HepG2 (cell line): ENCODE measurements around the gene PSMD12. TPM values are rescaled to one million over a fixed set of nuclear protein-coding genes. Genes with fewer than 3 reads are reported as not detected.

ENCODE experiments used
- CREM ChIP-seq, 2 experiments: sonication (generic) in 1 of 2; formaldehyde crosslinking in 1 of 2; IDR thresholded peaks; 2 replicates each; pipeline versions ENCODE4 v1.4.0 to v1.6.1; 2016 to 2020; ENCODE audit warnings: antibody characterized with exemption in 1 of 2, mild to moderate bottlenecking in 1 of 2, missing genetic modification reagents in 1 of 2
- NBN ChIP-seq: fragments of 450-650 bp; conservative IDR thresholded peaks from 2 replicates; pipeline ENCODE4 v1.6.1; 2017
- NCOA1 ChIP-seq: sonication (generic); formaldehyde crosslinking; IDR thresholded peaks from 2 replicates; pipeline ENCODE4 v1.9.0; 2021; ENCODE audit warnings: missing genetic modification reagents
- RBM22 ChIP-seq: fragments of 200-400 bp; formaldehyde crosslinking; optimal IDR thresholded peaks from 2 replicates; pipeline ENCODE3; 2017; ENCODE audit warnings: mild to moderate bottlenecking, low read length, moderate library complexity
- RELA ChIP-seq: sonication (generic); formaldehyde crosslinking; IDR thresholded peaks from 2 replicates; pipeline ENCODE4 v1.4.0; 2020; ENCODE audit warnings: missing genetic modification reagents
- SMARCC2 ChIP-seq: fragments of 450-650 bp; IDR thresholded peaks from 2 replicates; pipeline ENCODE4 v1.6.1; 2017; ENCODE audit warnings: antibody characterized with exemption, mild to moderate bottlenecking
- TCF7 ChIP-seq: sonication (generic); IDR thresholded peaks from 2 replicates; pipeline ENCODE4 v1.6.1; 2016; ENCODE audit warnings: antibody characterized with exemption, low read depth
- ZBTB34 ChIP-seq: sonication (generic); formaldehyde crosslinking; IDR thresholded peaks from 2 replicates; pipeline ENCODE4 v1.8.0; 2022; ENCODE audit warnings: mild to moderate bottlenecking, missing genetic modification reagents
- ZFYVE20 ChIP-seq: sonication (generic); formaldehyde crosslinking; IDR thresholded peaks from 2 replicates; pipeline ENCODE4 v1.8.0; 2023; ENCODE audit warnings: low read depth, mild to moderate bottlenecking, moderate library complexity, missing genetic modification reagents, borderline replicate concordance
- ZMYM4 ChIP-seq: sonication (generic); formaldehyde crosslinking; IDR thresholded peaks from 2 replicates; pipeline ENCODE4 v1.8.1; 2023; ENCODE audit warnings: mild to moderate bottlenecking, missing genetic modification reagents
- ZNF3 ChIP-seq: IDR thresholded peaks from 2 replicates; pipeline ENCODE4 v1.7.0; 2017; ENCODE audit warnings: inconsistent platforms
- ZNF441 ChIP-seq: sonication (generic); formaldehyde crosslinking; IDR thresholded peaks from 2 replicates; pipeline ENCODE4 v1.7.0; 2021; ENCODE audit warnings: missing genetic modification reagents, borderline replicate concordance
- ZNF549 ChIP-seq: sonication (generic); formaldehyde crosslinking; IDR thresholded peaks from 2 replicates; pipeline ENCODE4 v1.5.0; 2020; ENCODE audit warnings: missing genetic modification reagents
- polyA plus RNA-seq, 8 experiments: library from polyadenylated mRNA; depleted of rRNA in 3 of 8; stranded (reverse) in 7 of 8; unstranded in 1 of 8; fragments of >200 nt; fragmentation: Illumina TruSeq in 4 of 8; extraction: Trizol in 4 of 8; gene quantifications; 2 replicates each; pipeline versions ENCODE4 v1.2.1 to v1.2.3, GENCODE V29; 2011 to 2016; ENCODE audit warnings: low read depth in 4 of 8, missing spikeins in 1 of 8, mixed read lengths in 1 of 8; ENCODE audit not compliant: insufficient read depth in 1 of 8
- total RNA-seq, 5 experiments: library from RNA; depleted of rRNA; stranded (reverse); fragments of >200 nt; fragmentation: Illumina TruSeq; extraction: Trizol; gene quantifications; 2 replicates each; pipeline ENCODE4 v1.2.3, GENCODE V29; 2016; ENCODE audit warnings: low read depth in 1 of 5
- TF ChIP-seq, protein P1 (sequence below): sonication (generic); formaldehyde crosslinking; IDR thresholded peaks from 2 replicates; pipeline ENCODE4 v1.4.0; 2020; ENCODE audit warnings: missing genetic modification reagents
- TF ChIP-seq, protein P2 (sequence below): fragments of 450-650 bp; IDR thresholded peaks from 2 replicates; pipeline ENCODE4 v1.6.1; 2016
- TF ChIP-seq, protein P3 (sequence below): sonication (generic); formaldehyde crosslinking; IDR thresholded peaks from 2 replicates; pipeline ENCODE4 v1.4.0; 2020; ENCODE audit warnings: missing genetic modification reagents, borderline replicate concordance

The PSMD12 gene
- total and polyA plus RNA-seq, 2 of the 13 experiments (the other 11 are each of a cell fraction or from before 2014, with no cell fraction given) = 27.4 to 71.7 TPM

DNA sequence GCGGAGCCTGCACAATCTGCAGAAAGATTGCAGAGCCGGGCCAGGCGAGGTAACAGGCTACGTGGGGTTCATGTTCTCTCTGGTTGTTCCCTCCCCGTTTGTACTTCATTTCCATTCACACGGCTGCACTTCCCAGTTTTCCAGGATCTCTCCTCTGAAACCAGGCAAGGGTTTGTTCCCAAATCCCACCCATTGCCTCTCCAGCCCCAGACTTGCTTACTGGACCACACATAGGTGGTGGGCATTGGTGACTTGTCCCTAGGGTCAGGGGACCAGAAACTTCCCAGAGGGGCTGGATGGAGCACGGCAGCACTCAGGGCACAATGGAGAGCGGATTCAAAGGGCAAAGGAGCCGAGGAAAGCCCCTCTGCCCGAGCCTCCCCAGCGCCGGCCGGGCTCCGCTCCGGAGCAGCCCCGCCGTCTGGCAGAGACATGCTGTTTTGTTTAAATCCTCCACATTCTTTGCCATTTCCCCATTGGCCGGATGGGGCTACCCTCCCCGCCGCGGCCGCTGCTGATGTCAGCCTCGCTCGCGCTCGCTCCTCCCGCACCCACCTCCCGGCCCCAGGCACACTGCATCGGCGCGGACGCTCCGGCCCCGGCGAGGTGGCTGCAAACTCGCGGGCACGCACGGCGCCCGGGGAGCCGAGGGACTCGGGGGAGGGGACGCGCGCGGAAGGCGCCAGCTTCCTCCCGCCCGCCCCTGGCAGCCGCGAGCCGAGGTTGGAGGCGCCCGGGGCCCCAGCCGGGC lies 10.5 kb upstream of the PSMD12 start, which contains the start of gene PITPNC1 (continued):
- peak; percentile 30; the same call in 1 of the 2 replicates for TF ChIP-seq ZMYM4 (CRISPR knock-in tag)
- TF ChIP-seq, protein P1, sequence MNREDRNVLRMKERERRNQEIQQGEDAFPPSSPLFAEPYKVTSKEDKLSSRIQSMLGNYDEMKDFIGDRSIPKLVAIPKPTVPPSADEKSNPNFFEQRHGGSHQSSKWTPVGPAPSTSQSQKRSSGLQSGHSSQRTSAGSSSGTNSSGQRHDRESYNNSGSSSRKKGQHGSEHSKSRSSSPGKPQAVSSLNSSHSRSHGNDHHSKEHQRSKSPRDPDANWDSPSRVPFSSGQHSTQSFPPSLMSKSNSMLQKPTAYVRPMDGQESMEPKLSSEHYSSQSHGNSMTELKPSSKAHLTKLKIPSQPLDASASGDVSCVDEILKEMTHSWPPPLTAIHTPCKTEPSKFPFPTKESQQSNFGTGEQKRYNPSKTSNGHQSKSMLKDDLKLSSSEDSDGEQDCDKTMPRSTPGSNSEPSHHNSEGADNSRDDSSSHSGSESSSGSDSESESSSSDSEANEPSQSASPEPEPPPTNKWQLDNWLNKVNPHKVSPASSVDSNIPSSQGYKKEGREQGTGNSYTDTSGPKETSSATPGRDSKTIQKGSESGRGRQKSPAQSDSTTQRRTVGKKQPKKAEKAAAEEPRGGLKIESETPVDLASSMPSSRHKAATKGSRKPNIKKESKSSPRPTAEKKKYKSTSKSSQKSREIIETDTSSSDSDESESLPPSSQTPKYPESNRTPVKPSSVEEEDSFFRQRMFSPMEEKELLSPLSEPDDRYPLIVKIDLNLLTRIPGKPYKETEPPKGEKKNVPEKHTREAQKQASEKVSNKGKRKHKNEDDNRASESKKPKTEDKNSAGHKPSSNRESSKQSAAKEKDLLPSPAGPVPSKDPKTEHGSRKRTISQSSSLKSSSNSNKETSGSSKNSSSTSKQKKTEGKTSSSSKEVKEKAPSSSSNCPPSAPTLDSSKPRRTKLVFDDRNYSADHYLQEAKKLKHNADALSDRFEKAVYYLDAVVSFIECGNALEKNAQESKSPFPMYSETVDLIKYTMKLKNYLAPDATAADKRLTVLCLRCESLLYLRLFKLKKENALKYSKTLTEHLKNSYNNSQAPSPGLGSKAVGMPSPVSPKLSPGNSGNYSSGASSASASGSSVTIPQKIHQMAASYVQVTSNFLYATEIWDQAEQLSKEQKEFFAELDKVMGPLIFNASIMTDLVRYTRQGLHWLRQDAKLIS (CRISPR knock-in tag) = no peak
- no peak for TF ChIP-seq NCOA1 (CRISPR knock-in tag)
- no peak for TF ChIP-seq ZBTB34
- TF ChIP-seq RELA (CRISPR knock-in tag) = no peak
- TF ChIP-seq NBN = no peak
- no peak for TF ChIP-seq SMARCC2
- TF ChIP-seq, protein P2, sequence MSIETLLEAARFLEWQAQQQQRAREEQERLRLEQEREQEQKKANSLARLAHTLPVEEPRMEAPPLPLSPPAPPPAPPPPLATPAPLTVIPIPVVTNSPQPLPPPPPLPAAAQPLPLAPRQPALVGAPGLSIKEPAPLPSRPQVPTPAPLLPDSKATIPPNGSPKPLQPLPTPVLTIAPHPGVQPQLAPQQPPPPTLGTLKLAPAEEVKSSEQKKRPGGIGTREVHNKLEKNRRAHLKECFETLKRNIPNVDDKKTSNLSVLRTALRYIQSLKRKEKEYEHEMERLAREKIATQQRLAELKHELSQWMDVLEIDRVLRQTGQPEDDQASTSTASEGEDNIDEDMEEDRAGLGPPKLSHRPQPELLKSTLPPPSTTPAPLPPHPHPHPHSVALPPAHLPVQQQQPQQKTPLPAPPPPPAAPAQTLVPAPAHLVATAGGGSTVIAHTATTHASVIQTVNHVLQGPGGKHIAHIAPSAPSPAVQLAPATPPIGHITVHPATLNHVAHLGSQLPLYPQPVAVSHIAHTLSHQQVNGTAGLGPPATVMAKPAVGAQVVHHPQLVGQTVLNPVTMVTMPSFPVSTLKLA = no peak
- no peak for TF ChIP-seq ZNF3 (CRISPR knock-in tag)
- TF ChIP-seq CREM (IDR thresholded peaks at IDR 0.05) = no peak
- no peak for TF ChIP-seq CREM (CRISPR knock-in tag; IDR thresholded peaks at IDR 0.05)
- no peak for TF ChIP-seq ZNF549 (CRISPR knock-in tag)
- TF ChIP-seq ZFYVE20 (CRISPR knock-in tag) = no peak
- TF ChIP-seq RBM22 = no peak
- TF ChIP-seq TCF7 = no peak
- no peak for TF ChIP-seq ZNF441 (CRISPR knock-in tag)
- TF ChIP-seq, protein P3, sequence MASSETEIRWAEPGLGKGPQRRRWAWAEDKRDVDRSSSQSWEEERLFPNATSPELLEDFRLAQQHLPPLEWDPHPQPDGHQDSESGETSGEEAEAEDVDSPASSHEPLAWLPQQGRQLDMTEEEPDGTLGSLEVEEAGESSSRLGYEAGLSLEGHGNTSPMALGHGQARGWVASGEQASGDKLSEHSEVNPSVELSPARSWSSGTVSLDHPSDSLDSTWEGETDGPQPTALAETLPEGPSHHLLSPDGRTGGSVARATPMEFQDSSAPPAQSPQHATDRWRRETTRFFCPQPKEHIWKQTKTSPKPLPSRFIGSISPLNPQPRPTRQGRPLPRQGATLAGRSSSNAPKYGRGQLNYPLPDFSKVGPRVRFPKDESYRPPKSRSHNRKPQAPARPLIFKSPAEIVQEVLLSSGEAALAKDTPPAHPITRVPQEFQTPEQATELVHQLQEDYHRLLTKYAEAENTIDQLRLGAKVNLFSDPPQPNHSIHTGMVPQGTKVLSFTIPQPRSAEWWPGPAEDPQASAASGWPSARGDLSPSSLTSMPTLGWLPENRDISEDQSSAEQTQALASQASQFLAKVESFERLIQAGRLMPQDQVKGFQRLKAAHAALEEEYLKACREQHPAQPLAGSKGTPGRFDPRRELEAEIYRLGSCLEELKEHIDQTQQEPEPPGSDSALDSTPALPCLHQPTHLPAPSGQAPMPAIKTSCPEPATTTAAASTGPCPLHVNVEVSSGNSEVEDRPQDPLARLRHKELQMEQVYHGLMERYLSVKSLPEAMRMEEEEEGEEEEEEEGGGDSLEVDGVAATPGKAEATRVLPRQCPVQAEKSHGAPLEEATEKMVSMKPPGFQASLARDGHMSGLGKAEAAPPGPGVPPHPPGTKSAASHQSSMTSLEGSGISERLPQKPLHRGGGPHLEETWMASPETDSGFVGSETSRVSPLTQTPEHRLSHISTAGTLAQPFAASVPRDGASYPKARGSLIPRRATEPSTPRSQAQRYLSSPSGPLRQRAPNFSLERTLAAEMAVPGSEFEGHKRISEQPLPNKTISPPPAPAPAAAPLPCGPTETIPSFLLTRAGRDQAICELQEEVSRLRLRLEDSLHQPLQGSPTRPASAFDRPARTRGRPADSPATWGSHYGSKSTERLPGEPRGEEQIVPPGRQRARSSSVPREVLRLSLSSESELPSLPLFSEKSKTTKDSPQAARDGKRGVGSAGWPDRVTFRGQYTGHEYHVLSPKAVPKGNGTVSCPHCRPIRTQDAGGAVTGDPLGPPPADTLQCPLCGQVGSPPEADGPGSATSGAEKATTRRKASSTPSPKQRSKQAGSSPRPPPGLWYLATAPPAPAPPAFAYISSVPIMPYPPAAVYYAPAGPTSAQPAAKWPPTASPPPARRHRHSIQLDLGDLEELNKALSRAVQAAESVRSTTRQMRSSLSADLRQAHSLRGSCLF = no peak
